GM18870 (cell line): ENCODE measurements around the gene TSPAN31.

Experiments
- ATAC-seq: cut with Tn5 transposase; IDR thresholded peaks from one replicate; pipeline ENCODE4 v1.9.1; 2021; ENCODE audit warnings: moderate library complexity; ENCODE audit not compliant: unreplicated experiment

The TSPAN31 gene

DNA sequence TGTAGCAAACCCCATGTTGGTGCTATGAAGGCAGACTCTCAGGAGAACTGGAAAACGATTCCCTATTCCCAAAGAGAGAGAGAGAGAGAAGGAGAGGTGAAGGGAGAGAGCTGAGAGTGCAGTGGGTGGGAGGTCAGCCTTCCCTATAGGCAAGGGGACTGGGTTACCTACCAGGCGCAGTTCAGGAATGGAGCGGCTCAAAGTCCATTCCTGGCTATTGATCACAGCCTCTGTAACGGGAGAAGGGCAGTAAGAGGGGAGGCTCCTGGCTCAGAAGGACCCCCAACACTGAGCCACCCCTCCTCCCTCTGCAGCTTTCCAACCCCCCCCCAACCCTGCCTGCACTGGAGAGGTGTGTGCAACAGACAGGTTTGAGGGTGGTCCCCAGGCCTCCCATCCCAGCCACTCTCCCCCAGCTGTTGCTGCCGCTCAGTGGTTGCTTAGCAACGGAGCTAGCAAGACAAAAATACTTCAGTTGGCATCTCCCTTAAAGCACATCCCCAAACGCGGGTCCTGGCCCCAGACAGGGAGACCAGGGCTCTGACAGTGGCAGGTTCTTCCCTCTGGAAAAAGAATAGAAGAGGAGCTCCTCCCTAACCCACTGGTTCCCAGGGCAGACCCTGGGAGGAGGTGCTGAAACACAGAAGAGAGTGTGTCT is 9.5 kb upstream of the TSPAN31 start:
- no peak for ATAC-seq

DNA sequence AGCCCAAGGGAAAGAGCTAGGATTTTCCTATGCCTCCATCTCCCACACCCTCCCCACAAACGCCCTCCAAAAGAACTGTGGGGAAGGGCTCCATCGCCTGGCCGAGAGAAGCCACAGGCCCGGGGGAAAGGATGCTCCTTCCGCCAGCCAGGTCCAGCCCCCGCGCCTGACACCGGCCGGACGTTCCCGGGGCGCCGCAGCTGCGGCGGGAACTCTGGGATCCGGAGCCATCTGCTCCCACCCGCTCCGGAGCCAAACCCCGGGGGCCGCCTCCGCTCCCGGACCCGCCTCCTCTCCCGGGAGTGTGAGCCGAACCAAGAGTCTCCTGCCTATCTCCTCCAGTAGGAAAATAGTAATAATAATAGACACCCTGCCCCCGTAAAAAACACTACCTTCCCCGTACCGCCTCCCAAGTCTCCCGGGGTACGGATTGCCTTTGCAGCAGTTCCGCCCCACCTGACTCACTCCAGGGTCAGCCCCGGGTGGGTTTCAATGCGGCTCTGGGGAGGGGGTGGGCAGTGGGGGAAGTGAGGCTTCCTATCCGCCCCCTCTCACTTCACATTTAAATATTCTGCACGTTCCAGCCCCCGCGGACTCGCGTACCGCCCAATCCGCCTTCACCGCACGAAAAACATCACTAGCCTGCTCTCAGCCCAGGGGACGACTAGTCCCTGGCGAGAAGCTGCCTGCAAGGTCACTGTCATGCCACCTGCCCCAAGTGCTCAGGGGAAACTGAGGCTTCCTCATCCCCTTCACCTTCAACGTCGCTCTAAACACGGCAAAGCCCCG is 8.7 kb upstream of the TSPAN31 start:
- ATAC-seq = no peak

DNA sequence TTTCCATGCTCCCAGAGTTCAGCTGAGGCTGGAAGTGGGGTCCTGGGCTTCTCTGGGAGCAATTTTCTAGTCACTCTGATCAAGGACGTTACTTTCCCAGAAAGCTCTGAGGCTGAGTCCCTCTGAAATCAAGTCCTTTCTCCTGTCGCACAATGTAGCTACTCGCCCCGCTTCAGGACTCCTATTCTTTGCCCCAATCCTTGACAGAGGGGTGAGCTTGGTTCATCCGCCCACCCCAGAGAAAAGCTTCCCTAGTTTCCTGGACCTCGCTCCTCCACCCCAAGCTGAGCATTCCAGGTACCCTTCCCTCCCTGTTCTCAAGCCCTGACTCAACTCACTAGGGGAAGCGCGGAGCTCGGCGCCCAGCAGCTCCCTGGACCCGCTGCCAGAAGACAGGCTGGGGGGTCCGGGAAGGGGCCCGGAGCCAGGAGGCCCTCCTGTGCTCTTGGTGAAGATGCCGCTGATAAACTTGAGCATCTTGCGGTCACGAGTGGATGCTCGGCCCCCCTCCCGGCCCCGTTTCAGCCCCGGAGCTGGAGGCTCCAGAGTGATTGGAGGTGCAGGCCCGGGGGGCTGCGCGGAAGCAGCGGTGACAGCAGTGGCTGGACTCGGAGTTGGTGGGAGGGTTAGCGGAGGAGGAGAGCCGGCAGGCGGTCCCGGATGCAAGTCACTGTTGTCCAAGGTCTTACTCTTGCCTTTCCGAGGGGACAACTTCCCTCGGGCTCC is 7.9 kb upstream of the TSPAN31 start:
- ATAC-seq = no peak

DNA sequence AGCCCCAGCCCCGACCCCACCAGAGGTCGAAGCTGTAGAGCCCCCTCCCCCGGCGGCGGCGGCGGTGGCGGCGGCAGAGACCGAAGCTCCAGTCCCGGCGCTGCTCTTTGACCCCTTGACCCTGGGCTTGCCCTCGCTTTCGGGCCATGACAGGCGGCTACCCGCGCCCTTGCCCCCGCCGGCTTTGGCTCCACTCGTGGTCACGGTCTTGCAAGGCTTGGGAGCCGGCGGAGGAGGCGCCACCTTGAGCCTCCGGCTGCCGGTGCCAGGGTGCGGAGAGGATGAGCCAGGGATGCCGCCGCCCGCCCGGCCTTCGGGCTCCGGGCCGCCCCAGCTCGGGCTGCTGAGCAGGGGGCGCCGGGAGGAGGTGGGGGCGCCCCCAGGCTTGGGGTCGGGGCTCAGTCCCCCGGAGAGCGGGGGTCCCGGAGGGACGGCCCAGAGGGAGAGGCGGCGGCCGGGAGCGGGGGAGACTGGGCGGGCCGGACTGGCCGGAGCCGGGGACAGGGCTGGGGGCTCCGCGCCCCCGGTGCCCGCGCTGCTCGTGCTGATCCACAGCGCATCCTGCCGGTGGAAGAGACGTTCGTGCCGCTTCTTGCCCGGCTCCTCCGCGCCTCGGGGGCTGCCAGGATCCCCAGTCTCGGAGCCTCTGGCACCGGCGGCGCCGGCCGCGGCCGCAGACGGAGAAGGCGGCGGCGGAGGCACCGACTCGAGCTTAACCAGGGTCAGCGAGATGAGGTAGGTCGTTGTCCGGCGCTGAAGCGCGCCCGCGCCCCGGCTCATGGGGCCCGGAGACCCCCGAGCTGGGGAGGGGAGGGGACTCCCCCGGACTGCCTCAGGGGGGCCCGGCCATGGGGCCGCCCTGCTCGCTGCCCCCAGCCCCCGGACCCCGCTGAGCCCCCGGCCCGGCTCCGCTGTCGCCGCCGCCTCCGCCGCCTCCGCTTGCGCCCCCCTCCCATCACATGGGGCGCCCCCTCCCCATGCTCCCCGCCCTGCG is 7.1 kb upstream of the TSPAN31 start:
- ATAC-seq = no peak

DNA sequence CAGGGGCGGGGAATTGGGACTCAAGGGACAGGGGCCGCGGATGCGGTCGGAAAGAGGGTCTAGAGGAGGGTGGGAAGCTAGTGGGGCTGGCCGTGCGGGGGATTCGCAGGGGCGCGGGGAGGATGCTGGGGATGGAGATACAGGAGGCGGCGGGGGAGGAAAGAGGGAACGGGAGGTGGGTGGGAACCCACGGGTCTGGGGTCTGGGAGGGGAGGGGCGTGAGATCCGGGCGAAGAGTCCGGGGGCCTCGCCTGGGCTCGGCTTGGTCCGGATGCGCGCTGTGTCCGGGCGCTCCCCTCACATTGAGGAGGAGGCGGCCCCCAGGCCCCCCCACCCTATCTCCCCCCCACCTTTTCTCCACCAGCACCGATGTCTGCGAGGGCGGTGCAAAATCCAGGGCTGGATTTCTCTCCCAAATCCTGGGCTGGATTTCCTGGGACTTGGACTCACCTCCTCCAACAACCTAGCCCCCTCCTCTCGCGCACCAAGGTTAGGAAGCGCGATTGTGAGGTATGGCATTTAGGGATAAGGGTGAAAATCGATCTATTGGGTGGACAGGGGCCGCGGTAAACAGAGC is 6.1 kb upstream of the TSPAN31 start, which contains the start of gene AGAP2:
TSS of gene AGAP2 (minus strand) at position 82 of the 577 bp plus-strand sequence. CDS start 496 bp downstream, outside the sequence.
- no peak for ATAC-seq

DNA sequence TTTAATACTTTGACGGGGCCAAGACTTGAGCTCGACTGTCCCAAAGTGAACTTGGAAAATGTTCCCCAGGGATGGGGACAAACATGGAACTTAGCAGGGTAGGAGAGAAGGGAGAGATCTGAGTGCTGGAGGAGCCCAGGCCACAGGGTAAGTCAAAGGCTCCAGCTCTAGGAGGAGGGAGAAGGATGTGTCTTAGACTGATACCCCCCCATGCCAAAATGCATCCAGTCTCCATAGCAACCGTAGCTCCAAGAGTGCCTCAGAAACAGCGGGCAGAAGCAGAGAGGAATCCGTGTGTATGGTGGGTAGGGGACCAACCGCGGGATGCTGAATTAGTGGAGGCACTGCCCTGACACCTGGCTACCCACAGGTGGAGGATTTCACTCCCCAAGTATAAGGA is 5.5 kb upstream of the TSPAN31 start:
- ATAC-seq = no peak

DNA sequence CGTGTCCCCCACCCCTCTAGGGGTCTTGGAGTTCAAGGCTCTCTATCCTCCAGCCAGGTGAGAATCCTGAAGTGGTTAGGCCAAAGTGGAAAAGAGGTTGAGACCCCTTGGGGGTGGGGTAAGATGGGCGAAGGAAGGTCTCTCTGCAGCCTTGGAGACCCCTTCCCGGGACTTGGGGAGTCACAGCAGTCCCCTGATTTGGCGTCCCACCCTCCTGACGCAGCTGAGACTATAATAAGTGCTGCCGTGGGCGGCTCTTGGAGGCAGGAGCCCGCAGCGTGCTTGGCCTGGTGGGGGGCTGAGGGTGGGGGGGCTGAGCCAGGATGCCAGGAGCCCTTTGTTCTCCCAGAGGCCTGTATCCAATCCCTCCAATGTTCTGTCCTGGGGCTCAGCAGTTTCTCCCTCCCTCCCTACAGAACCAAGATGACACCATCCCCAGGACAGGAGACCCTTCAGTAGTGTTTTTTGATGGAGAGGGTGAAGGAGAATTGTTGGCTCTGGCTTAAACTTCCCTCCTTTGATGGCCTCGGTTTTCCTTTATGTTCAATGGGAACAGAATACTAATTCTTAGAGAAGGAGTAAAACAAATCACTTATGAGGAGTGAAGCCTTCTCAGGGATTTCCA is 4.8 kb upstream of the TSPAN31 start:
- ATAC-seq = no peak

DNA sequence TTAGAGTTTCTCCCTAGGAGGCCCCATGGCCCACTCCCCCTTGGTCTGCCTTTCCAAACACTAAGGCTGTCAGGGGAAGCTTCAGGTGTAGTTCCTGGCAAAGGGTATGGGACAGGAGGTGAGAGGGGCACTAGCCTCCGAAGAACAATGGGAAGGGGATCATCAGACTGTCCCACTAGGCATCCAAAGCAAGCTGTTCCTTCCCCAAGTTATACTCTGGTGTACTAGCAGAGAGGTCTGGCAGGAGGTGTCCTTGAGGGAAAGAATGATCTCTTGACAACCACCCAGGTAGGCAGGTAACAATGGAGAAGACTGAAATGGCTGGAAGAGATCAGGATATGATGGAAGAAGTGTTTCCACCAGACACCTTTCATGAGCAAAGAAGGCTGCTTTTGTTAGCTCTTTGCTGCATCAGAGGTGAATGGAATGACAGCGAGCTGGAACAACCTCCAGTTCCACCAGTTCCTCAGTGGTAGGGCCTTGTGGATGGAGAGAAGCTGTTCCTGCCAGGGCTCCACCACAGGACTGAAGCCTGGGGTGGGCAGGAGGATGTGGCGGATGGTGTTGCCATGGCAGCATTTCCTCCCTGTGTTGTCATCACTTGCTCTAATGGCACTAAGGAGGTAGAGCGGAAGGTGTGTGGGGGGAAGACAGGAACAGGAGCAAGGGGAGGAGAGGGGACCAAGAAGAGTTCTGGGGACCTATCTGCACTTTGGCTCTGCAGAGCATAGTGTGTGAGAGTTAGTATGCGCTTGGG is 4.0 kb upstream of the TSPAN31 start:
- peak; percentile 56 for ATAC-seq

DNA sequence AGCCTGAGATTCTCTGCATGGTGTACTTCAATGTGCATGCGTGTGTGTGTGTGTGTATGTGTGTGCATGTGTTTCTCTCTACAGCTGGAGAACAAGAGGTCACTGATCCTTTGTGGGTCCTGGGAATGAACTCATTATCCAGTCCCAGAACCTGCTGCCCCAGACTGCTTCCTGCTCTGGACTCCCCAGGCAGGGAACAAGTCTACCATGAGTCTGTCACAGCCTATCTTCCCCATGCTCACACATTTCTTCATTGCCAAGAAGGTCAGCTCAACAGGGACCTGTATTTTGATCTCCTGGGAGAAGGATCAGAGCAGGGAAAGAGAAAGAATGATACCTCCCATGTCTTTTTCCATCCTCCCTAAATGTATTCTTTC is 3.4 kb upstream of the TSPAN31 start:
- no peak for ATAC-seq

DNA sequence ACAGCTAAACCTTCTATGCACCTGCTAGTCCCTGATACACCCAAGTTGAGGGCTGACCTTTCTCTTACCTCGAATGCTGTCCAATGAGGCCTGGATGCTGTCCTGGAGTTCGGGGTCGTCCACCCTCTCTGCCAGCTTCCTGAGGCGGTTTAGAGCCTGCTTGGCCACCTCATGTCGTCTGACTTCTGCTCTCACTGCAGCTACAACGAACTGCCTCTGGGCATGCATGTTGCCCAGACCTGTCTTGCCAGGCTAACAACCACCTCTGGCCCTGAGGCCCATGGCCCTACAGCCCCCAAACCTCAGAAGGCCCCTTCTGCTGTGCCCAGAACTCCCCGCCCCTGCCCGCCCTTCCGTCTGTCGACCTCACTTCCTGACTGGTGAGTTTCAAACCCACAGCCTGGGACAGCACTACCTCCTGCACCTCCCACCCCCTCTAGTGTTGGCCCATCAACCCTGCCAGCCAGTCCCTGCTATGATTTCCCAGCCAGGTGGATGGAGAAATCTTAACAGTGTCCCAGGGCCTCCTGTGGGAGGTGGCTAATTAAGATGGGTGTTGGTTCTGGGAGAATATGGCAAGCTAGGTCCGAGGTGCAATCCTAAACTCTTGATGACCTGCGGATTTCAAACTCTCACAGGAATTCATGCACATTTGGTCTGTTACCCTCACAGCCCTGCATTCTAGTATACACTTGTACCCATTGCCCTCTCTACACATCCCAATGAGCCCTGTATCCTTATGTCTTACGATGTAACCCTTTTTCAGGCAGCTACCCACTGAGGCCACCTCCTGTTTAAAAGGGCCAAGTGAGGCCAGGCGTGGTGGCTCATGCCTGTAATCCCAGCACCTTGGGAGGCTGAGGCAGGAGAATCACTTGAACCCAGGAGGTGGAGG is 2.7 kb upstream of the TSPAN31 start:
- peak; percentile 42 for ATAC-seq

DNA sequence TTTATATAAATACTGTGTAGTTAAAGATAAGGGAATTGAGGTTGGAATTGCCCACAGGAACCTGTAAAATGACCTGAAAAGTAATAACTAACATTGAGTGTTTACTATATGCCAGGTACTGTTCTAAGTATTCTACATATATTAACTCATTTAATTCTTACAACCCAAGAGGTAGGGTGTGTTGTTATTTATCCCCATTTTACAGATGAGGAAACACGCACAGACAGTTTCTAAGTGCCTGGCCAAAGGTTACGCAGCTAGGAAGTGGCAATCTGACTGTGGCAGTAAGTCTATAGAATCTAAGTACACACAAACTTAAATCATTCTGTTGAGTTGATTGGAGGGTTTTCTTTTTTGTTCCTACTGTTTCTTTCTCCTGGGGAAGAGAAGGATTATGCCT is 1.1 kb upstream of the TSPAN31 start:
- ATAC-seq = no peak

DNA sequence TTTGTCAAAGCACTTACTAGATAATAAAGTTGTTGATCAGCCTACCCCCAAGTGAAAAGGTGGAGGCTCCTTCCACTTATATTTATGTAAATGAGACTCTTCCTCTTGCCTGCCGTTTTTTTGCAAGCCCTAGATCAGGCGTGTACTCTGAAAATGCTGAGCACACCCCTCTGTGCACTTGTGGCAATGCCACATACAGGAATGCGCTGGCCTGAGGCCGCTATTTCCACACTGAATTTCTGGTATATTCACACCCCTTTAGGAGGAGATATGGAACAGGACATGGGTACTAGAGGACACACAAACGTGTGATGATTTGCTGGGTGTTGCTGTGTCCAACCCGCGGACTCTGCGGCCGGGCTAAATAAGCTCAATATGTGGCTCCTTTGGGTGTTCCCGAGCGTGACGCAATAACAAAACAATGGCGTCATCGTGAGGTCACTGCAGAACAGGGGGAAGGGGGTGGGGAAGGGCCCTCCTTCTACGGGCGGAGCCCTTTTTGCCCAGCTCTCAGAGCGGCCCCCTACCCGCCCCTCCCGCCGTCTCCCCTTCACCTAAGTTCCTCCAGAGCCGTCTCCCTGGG is 554 bp upstream of the TSPAN31 start:
- ATAC-seq = peak; percentile 14

DNA sequence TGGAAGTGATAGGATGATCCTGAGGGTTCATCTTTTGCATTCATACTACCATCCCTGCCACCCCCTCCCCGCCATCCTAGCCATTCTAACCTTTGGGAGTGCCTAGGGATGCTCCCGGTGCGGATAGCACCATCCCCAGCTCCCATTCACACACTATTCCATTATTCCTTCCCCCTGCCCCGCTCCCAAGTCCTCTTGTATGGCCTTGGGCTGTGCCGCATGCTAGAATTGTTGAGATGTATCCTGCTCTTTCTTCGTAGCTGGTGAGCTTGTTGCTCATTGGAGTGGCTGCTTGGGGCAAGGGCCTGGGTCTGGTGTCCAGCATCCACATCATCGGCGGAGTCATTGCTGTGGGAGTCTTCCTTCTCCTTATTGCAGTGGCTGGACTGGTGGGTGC is 644 bp downstream of the TSPAN31 start:
- no peak for ATAC-seq

DNA sequence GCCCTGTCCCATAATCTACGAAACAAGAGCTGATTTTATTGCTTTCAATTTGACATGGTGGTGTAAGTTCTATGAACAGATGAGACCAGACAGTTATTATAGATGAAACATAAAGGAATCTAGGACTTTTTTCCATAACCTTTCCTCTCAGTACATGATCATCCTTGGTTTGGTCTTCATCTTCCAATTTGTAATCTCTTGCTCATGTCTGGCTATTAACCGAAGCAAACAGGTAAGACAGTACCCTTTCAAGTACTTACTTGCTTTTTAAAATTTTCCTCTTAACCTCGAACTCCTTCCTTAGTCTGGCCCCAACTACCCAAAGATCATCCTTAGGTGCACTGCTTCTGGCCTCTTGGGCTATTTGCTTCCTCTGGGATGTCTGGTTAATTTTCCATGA is 1.2 kb downstream of the TSPAN31 start:
- ATAC-seq = no peak

DNA sequence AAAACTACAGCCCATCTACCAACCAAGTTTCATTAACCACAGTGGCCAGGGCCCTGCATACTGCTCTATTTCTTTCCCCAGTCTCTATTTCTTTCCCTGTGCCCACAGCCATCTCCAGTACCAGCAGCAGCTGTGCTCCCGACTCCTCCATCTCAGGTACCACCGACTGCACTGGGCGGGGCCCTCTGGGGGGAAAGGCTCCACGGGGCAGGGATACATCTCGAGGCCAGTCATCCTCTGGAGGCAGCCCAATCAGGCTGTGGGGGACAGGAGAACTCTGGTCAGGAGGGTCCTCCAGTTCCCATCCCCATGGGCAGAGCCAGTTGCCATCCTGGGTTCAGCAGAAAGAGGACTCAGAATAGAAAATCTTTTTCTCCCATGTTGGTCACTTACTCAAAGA is 4.2 kb downstream of the TSPAN31 start:
- ATAC-seq = no peak

DNA sequence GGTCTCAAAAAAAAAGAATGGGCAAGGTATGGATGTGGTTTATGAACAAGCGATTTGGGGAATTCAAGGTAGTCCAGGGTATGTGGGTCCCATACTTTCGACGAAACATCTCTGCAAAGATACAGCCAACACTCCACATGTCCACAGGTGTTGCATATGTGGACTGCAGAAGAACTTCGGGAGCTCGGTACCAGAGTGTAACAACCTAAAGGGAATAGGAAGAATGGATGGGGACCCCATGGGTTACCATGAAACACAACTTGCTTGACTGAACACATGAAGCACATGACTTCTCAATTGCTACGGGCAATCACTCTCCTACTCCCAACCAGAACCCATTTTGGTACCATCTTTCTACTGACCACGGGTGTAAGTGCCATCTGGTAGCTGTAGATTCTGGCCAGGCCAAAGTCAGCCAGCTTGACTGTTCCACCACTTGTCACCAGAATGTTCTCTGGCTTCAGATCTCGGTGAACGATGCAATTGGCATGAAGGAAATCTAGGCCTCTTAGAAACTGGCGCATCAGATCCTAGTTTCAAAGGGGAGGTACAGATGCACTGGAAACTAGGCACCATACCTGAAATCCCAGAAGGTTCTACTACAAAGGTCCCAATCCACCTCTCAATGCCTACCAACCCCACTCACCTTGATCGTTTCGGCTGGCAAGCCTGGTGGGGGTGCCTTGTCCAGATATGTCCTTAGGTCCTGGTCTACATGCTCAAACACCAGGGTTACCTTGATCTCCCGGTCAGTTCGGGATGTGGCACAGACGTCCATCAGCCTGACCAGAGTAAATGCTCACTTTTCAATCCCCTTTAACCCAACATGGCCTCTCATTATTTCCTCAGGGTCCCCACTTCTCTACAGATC is 6.0 kb downstream of the TSPAN31 start:
- ATAC-seq = no peak

DNA sequence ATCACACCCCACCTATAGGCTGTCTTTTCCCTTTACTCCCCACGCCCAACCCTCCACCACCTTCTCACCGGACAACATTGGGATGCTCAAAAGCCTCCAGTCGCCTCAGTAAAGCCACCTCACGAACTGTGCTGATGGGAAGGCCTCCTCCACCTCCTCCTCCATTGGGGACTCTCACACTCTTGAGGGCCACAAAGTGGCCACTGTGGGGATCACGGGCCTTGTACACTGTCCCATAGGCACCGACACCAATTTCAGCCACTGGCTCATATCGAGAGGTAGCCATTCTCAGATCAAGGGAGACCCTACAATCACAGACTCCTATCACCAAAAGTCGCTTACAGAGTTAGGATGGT is 6.6 kb downstream of the TSPAN31 start:
- no peak for ATAC-seq
